ENCODE data around the gene NLGN4X.
"Not testable (repeated sequence)": the region's sequence is repeated elsewhere in the genome, so short reads cannot be mapped to it uniquely, and the experiment has no call there.

The NLGN4X gene

DNA sequence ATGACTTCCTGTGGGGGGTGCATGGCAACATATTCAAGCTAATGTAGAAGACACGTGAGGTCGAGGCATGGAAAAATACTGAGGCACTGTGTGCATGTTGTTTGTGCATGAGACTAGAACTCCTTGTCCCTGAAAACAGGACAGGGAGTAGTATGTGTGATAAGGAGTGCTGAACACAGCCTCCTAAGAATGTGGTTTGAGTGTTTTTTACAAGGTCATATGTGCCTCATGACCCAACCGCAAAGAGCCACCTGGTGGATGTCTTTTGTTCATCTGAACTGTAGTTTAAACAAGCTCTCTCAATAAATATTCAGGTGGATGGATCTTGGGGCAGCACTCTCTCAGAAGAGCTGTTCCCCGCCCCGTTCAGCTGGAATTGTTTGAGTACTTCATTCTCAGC is 226.6 kb downstream of the NLGN4X start:
- DNase-seq, result peak; percentile 60

DNA sequence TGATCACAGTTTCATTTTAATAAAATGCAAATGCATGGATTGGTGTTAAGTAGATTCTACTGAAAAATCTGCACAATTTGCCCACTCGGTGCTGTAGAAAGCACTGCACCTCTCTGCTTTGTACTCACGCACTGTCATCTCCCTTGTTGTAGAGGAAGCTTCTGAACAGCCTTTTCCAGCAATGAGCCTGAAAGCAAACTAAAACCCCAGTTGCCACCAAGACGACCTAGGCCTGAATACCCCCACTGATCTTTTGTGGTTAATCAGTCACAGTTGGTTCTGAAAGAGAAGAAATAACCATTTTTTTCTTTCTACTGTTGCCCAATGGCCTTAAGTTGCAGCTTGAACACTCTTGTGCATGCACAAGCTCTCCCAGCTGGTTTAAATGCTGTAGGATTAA is 229.8 kb downstream of the NLGN4X start:
- no peak for DNase-seq

GRCh38 chrX:5998456-5998855 is 230.2 kb downstream of the NLGN4X start:
- DNase-seq, result no peak

DNA sequence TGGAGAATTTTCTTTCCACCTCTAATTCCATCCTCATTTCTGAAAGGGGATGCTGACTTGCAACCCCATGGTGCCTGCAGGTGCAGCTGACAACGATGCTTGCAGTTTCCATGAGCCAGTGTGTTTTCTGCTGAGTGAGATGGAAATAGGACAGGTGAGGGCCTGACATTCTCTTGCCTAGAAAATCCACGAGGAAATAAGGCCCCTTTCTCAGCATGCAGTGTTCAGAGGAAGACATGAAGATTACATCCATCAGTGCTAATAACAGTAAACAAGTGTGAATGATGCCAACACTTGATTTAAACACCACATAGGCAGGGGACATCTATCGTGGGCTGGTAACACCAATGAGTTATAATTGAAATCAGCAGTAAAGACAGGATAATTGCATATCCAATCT is 237.3 kb downstream of the NLGN4X start:
- DNase-seq, result no peak

GRCh38 chrX:5979338-5979737 is 249.3 kb downstream of the NLGN4X start:
- DNase-seq, result no peak

- peak; percentile 68 for DNase-seq
Measured at GRCh38 chrX:5976332-5976731, 252.3 kb downstream of the NLGN4X start.

- DNase-seq, result no peak
Measured at GRCh38 chrX:5971300-5971699, 257.4 kb downstream of the NLGN4X start.

DNA sequence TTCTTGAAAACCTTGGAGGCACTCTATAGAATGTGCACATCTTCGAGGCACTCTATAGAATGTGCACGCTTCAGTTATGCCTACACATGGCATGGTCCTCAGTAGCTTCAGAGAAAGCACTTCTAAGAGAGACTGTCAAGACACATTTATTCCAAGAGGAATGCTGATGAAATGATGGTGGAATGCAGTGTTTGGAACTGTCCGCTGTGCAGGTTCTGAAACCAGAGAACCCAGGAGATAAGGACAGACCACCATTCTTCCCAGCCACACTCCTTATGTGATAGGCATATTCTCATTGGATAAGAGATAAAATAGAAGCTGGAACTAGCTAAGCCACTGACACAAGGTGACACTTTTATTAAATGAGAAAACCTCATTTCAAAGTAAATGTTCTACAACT is 263.3 kb downstream of the NLGN4X start:
- no peak for DNase-seq

GRCh38 chrX:5959286-5959685 is 269.4 kb downstream of the NLGN4X start:
- no peak for DNase-seq

GRCh38 chrX:5958523-5958922 is 270.1 kb downstream of the NLGN4X start:
- no peak for DNase-seq

GRCh38 chrX:5957506-5957905 is 271.2 kb downstream of the NLGN4X start:
- DNase-seq, result no peak

DNA sequence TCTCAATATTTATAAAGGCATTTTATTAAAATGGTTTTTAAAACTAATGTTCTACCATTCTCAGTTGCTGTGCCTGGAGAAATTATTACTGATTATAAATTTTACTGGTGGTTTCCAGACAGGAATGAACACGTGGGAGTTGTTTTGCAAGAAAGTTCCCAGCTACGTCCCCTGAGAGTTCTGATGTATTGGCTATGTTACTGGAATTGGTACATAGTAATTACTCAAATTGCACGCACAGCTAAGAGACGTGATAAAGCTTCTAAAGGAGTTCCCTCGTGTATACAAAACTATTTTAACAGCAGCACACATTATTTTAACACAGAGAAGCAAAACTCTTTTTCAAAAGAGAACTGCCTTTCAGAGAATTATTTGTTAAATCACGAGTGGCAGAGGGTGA is 292.2 kb downstream of the NLGN4X start:
- DNase-seq, result no peak

DNA sequence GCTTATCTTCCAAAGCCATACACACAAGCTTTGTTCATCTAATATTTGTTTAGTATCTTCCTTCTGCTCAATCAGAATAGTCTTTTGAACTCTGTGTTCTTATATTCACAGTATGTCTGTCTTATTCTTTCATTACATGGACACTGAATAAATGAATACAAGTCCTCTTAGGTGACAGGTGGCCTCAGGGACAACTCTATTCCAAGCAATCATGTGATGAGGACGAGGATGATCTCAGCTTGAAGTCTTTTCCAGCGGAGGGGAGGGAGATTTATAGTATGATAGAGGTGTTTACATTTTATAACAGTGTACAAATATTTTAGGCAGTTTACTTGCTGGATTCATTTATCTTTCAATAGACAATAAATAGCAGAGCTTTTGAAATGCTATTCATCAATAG is 300.4 kb downstream of the NLGN4X start:
- no peak for DNase-seq

DNA sequence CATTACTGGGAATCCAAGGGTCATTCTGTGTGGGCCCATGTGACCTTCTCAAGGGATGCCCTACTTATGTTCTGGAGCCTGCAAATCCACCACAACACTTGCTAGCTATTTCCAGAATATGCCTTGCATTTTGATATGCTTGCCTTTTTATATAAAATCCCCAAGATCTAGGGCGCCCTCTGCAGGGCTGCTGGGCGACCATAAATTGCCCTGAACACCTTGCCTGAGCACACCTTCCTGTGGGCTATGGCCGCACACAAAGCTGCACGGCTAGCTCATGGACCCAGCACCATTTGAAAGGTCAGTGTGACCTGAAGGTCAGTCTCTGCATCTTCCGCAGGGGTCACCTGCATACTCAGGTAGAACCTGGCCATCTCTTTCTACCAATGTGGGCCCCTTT is 311.7 kb downstream of the NLGN4X start:
- no peak for DNase-seq

DNA sequence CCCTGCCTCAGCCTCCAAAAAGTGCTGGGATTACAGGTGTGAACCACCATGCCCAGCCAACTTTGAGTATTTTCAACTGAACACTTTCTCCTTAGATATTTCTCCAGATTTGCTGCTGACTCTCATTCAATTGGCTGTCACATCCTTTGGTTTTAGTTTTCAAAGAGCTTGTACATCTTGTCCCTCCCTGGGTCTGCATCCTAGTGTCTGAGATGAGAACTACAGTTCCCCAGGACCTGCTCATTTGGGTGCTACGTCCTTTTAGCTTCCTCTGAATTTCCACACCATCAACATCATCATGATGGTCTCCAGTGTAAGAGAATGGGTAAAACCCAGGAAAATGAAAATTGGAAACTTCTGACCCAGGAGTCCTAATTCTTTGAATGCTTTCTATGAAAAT is 312.9 kb downstream of the NLGN4X start:
- no peak for DNase-seq

DNA sequence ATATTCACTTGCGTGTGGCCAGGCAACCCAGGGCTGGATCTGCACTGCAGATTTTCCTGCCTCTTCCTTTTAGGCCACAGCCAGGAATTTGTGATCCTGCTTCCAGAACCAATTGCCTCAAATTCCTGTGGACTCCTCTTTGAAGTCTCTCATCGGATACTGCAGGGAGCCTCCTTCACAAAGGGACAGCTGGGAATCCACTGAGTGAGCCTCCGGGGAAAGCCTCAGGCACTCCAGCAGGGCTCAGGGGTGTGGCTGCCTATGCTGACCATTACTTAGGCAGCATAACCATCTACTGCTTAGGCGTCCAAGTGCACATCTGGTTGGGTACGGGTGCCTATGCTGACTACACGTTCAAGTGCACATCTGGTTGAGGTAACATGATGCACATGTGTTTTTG is 321.5 kb downstream of the NLGN4X start:
- no peak for DNase-seq

DNA sequence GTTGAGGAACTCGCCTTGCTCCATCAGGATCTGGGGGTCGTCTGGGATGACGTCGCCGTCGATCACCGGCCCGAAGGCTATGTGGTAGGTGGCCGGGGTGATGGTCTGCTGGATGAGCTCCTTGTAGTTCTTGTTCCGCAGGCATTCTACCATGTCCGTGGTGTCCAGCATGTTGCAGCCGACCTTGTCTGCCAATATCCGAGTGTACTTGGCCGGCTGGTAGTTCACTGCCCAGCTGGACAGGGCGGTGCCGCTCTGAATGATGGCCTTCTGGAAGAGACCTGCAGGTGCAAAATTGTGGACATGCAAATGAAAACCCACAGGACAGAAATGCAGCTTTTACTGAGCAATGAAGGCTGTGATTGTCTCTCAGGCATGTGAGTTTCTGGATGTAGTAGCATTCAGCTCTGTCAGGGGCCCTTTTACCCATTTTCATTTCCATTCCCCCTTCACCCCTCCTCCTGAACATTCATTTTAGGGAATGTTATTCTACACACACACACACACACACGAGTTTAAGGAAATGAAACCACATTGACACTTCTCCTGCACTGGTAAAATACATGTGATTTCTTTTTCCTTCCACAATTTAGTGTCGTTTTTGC is 325.0 kb downstream of the NLGN4X start:
- not testable (repeated sequence) for DNase-seq

DNA sequence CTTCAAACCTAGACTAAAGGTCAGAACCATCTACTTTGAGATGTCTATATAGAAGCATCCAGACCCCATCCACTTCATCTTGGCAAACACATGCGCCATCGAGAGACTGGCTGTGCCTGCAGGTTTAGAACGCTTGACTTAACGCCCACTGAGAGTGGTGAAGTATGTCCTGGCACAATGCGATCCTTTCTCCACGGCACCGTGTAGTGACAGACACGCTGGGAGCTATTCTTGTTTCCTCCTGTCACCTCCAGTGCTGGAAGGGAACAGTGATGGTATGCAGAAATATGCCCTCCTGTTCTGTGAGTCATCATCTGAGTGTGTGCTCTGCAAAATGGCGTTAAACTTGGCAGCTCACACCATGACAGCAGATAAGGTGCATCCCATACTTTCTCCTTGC is 330.2 kb downstream of the NLGN4X start:
- DNase-seq, result no peak

GRCh38 chrX:5891378-5891777 is 337.3 kb downstream of the NLGN4X start:
- no peak for DNase-seq

GRCh38 chrX:5876984-5877596 is 351.6 kb downstream of the NLGN4X start:
- peak; percentile 54 for DNase-seq

GRCh38 chrX:5870238-5870637 is 358.4 kb downstream of the NLGN4X start:
- no peak for DNase-seq

- DNase-seq, result no peak
Measured at GRCh38 chrX:5869786-5870185, 358.9 kb downstream of the NLGN4X start.

DNA sequence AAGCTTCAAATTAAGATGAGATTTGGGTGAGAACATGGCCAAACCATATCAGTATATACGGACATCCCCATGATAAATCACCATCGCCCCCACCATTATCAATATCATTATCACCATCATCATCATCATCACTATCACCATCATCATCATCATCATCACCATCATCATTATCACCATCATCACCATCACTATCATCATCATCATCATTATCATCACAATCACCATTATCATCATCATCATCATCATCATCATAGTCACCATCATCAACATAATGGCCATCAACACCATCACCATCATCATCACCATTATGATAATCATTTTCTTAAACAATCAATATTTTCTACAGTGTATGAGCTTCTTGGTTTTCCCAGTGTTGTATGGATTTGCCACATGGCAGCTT is 360.9 kb downstream of the NLGN4X start:
- DNase-seq, result no peak

DNA sequence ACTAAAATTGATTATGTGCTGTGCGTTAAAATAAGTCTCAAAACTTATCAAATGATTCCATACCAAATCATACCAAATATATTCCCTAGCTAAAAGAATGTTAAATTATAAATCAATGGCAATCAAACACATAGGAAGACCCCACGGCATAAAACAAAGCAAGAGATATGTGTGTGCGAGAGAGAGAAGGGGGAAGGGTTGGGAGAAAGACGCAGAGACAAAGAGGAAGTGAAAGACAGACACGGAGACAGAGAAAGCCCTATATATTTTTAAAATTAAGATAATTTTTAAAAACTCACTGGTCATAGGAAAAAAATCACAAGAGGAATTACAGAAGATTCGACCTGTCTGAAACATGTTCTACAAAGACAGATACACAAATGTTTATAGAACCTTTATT is 371.4 kb downstream of the NLGN4X start:
- no peak for DNase-seq

GRCh38 chrX:5852941-5853340 is 375.7 kb downstream of the NLGN4X start:
- DNase-seq, result no peak
